GM12892 (cell line): ENCODE data around the gene GPX4.

Experiments used
- POLR2A ChIP-seq: IDR thresholded peaks from 2 replicates; pipeline ENCODE4 v1.6.1; 2011; ENCODE audit warnings: low read depth, low read length, control low read depth
- POLR2AphosphoS5 ChIP-seq: IDR thresholded peaks from 2 replicates; pipeline ENCODE4 v1.6.1; 2011; ENCODE audit warnings: low read depth, low read length, control low read depth
- TAF1 ChIP-seq: IDR thresholded peaks from 2 replicates; pipeline ENCODE4 v1.6.1; 2011; ENCODE audit warnings: low read depth, mild to moderate bottlenecking, control low read depth, low read length, borderline replicate concordance

DNA sequence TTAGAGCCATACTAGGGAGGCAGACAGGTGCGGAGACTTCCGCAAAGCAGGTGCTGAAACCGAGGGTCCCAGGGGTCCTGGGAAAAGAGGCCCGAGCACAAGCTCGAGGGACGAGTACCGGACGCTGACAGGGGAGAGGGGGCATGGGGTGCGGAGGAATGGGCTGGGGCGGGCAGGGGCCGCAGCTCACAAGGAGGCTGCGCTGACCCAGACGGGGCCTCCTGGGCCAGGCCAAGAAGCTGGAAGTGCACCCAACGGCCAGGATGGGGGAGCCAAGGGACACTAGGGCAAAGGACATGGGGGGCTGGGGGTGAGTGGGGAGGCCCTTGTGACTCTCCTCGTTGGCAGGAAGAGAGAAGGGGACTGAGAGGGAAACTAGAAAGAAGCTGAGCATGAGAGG is 10.5 kb upstream of the GPX4 start:
- TF ChIP-seq TAF1 (no peak), POLR2A (no peak), POLR2AphosphoS5 (no peak)
